Cardiac muscle cell (in vitro differentiated cells and primary cell): ENCODE results near the gene C10orf71. TPM values are rescaled to one million over a fixed set of nuclear protein-coding genes. Genes with fewer than 3 reads are reported as not detected.

Source experiments
- DNase-seq, 2 donors: peaks; one replicate each; pipeline versions ENCODE4 v3.0.0 to v3.0.0-alpha.2; 2010 to 2017; ENCODE audit warnings: low read depth in 1 of 2, low spot score in 1 of 2
- H3K27ac ChIP-seq: fragments of 200-600 bp; sonication (generic); 2 replicates; pipeline ENCODE4 v1.5.1; 2016
- H3K27me3 ChIP-seq: fragments of 200-600 bp; sonication (generic); 2 replicates; pipeline ENCODE4 v1.6.0; 2016; ENCODE audit warnings: control low read depth
- H3K36me3 ChIP-seq: fragments of 200-600 bp; sonication (generic); 2 replicates; pipeline ENCODE4 v1.5.1; 2016; ENCODE audit warnings: control low read depth
- H3K4me1 ChIP-seq: fragments of 200-600 bp; sonication (generic); 2 replicates; pipeline ENCODE4 v1.8.1; 2017; ENCODE audit warnings: low read depth, mild to moderate bottlenecking, mixed run types
- H3K4me3 ChIP-seq: fragments of 200-600 bp; sonication (generic); 2 replicates; pipeline ENCODE4 v1.5.1; 2016; ENCODE audit warnings: mild to moderate bottlenecking
- H3K9me3 ChIP-seq: fragments of 200-600 bp; sonication (generic); 2 replicates; pipeline ENCODE4 v1.5.1; 2017; ENCODE audit warnings: low read depth, mild to moderate bottlenecking, control low read depth
- polyA plus RNA-seq: library from polyadenylated mRNA; unstranded; fragments of >200 nt; fragmentation: Nextera tagmentation; extraction: Ambion mirVana; gene quantifications from 2 replicates; pipeline ENCODE4 v1.2.1, GENCODE V29; 2016
- total RNA-seq: library from RNA; depleted of rRNA; stranded (reverse); fragments of >200 nt; gene quantifications from 2 replicates; pipeline ENCODE4 v1.2.3, GENCODE V29; 2016
- TF ChIP-seq, protein P1 (sequence below): IDR thresholded peaks from 2 replicates; pipeline ENCODE4 v1.5.1; 2012; ENCODE audit warnings: low read depth, mild to moderate bottlenecking, low read length

The C10orf71 gene
- total and polyA plus RNA-seq, 2 experiments from 2014 or later: 4.0 to 10.2 TPM

DNA sequence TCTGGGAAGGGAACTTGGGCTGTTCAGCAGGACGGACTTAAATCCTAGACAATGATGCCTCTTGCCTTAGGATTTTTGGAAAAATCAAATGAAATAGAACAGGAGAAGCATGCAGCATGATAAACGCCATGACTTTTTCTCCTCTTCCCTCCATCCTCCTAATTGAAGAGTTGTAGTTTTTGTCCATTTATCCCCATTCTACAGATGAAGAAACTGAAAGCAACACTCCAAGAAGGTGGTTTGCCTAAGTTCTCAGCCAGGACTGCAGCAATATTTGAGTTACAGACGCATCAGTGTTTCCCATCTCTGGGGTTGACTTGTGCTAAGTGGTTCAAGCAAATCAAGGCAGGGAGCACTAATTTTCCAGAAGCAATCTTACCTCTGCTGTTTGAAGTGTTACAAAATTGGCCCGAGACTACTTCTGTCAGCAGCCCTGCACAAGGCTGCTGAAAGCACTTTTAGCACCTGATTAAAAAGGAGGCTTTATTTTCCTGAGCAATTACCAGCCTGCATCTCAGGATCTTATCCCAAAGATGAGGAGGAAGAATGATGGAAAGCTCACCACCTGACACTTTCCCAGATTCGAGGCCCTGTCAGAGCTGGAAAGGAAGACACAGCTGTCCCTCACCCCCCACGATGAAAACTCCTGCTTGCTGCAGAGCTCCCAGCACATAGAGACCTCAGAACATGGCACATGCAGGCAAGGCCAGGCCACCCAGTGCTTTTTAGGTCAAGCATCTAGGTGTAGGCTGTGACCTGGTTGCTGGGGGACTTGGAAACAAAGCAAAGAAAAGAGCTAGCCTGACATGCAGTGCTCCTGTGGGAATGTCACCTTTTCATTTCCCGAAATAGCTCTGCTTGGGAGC is 19.7 kb upstream of the C10orf71 start:
- peaks cover 31% of the 10 kb centered on the region for H3K4me1 ChIP-seq
- no peaks in the 10 kb centered on the region for H3K27me3 ChIP-seq
- TF ChIP-seq, protein P1, sequence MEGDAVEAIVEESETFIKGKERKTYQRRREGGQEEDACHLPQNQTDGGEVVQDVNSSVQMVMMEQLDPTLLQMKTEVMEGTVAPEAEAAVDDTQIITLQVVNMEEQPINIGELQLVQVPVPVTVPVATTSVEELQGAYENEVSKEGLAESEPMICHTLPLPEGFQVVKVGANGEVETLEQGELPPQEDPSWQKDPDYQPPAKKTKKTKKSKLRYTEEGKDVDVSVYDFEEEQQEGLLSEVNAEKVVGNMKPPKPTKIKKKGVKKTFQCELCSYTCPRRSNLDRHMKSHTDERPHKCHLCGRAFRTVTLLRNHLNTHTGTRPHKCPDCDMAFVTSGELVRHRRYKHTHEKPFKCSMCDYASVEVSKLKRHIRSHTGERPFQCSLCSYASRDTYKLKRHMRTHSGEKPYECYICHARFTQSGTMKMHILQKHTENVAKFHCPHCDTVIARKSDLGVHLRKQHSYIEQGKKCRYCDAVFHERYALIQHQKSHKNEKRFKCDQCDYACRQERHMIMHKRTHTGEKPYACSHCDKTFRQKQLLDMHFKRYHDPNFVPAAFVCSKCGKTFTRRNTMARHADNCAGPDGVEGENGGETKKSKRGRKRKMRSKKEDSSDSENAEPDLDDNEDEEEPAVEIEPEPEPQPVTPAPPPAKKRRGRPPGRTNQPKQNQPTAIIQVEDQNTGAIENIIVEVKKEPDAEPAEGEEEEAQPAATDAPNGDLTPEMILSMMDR: no peak
- H3K36me3 ChIP-seq: no peaks in the 10 kb centered on the region
- peak in 1 of 2 donors; percentile 61 for DNase-seq
- H3K27ac ChIP-seq: peak overlapping the region; percentile 18
- H3K4me3 ChIP-seq: no peak overlapping the region
- no peaks in the 10 kb centered on the region for H3K9me3 ChIP-seq

DNA sequence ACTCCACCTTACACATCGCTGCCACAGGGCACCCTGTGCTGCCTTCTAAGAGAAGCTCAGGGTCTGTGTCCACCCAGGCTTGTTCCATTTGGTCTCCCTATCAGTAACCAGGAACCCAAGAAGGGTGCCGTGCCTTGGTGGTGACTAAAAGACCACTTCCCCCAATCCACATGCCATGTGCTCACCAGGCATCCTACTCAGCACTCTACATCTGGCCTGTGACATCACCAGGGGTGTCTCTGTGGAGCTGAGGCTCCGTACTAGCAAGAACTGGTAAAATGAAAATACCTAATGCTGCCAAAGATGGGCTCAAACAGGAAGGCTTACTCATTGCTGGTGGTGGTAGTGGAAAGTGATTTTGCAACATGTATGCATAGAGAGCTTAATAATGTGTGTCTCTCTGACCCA is 19.0 kb upstream of the C10orf71 start:
- Histone ChIP-seq H3K4me1 (peaks cover 31% of the 10 kb centered on the region), H3K9me3 (no peaks in the 10 kb centered on the region), H3K27ac (no peak overlapping the region), H3K36me3 (no peaks in the 10 kb centered on the region), H3K27me3 (no peaks in the 10 kb centered on the region), H3K4me3 (no peak overlapping the region)
- TF ChIP-seq, protein P1: no peak
- DNase-seq: peak in 1 of 2 donors; percentile 60

DNA sequence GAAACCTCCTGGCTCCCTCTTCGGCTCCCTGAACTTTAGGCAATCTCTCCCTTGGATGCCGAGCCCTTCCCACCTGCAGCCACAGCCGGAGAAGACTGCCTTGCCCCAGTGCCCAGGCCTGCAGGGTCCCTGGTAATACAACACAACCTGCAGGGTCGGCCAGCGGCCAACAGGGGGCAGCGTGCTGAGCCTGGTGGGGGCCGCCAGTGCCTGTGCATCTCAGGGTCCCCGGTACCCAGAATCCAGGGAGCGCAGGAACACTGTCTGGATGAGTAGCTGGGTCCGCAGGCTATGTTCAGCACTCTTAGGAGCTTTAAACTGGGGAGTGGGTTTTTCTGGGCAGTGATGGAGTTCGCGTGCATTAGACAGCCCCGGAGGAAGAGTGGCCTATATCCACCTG is 17.5 kb upstream of the C10orf71 start:
- H3K27me3 ChIP-seq: no peaks in the 10 kb centered on the region
- DNase-seq: no peak
- TF ChIP-seq, protein P1: peak; percentile 21
- H3K36me3 ChIP-seq: no peaks in the 10 kb centered on the region
- H3K4me1 ChIP-seq: peaks cover 31% of the 10 kb centered on the region
- H3K27ac ChIP-seq: no peak overlapping the region
- no peaks in the 10 kb centered on the region for H3K9me3 ChIP-seq
- no peak overlapping the region for H3K4me3 ChIP-seq

DNA sequence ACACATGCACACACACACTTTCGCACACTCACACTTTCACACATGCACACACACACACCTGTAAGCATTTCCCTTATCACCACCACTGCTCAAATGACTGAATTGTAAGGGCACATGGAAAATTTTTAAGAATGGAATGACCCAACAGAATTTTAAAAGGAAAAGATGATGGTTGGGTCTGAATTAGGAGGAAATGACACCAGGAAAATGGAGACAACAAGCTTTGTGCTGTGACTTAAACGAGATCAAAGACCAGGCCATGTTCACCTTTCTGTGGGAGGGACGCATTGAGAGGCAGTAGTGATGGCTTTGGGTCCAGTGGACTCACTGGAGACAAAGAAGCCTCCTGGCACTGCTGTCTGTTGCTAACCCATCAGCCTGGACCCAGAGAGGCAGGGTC is 16.7 kb upstream of the C10orf71 start:
- no peaks in the 10 kb centered on the region for H3K27me3 ChIP-seq
- peaks cover 31% of the 10 kb centered on the region for H3K4me1 ChIP-seq
- DNase-seq: no peak
- no peak overlapping the region for H3K27ac ChIP-seq
- no peaks in the 10 kb centered on the region for H3K9me3 ChIP-seq
- H3K36me3 ChIP-seq: no peaks in the 10 kb centered on the region
- H3K4me3 ChIP-seq: no peak overlapping the region
- TF ChIP-seq, protein P1: no peak

DNA sequence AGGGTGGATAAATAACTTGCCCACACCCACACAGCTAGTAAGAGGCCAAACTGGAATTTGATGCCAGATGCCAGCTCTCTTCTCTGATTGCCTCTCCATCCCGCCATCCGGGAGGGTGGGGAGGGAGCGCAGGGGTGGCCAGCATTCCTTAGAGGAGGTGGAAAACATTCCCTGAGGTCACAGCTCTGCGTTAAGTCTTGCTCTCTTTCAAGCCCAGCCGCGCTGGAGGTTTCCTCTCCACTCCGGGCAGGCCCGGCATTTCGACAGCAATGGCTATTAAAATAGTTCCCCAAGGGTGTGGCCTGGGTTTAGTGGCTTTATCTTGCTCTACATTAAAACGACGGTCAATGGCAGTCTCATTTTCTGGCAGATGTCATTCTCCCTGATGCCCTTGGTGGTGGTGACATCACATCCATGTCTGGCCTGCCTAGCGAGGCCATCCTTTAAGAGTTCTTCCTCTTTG is 16.1 kb upstream of the C10orf71 start:
- DNase-seq: peak in 1 of 2 donors; percentile 38
- Histone ChIP-seq H3K4me1 (peaks cover 27% of the 10 kb centered on the region), H3K27me3 (no peaks in the 10 kb centered on the region), H3K4me3 (no peak overlapping the region), H3K36me3 (no peaks in the 10 kb centered on the region), H3K27ac (no peak overlapping the region), H3K9me3 (no peaks in the 10 kb centered on the region)
- TF ChIP-seq, protein P1: no peak
